ENCODE results near the gene FAM222B.
"Not testable (repeated sequence)": the region's sequence is repeated elsewhere in the genome, so short reads cannot be mapped to it uniquely, and the experiment has no call there.

Gene FAM222B

DNA sequence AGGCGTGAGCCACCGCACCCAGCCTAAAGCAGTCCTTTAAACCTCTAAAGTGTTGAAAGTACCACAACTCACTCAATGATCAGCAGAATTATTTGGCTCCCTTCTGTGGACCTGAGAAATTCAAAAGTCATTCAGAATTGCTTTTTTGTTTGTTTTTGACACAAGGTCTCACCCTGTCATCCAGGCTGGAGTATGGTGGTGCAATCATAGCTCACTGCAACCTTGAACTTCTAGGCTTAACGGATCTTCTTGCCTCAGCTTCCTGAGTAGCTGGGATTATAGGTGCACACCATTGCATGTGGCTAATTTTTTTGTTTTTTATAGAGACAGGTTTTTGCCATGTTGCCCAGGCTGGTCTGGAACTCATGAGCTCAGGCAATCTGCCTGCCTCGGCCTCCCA is 54.5 kb downstream of the FAM222B start:
- no peak for DNase-seq
- intact Hi-C loops (cut with DNase I): no loop called here

- intact Hi-C loops (cut with DNase I): no loop called here
- no peak for DNase-seq
These were observed 59.4 kb downstream of the FAM222B start for GRCh38 chr17:28783161-28783560.

DNA sequence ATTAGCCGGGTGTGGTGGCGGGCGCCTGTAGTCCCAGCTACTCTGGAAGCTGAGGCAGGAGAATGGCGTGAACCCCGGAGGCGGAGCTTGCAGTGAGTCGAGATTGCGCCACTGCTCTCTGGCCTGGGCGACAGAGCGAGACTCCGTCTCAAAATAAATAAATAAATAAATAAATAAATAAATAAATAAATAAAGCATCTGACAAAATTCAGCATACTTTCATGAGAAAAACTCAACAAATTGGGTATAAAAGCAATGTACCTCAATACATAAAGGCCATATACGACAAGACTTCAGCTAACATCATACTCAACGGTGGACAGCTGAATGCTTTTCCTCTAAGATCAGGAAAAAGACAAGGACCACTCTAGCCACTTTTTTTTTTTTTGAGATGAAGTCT is 63.0 kb downstream of the FAM222B start:
- intact Hi-C loops (cut with DNase I); DNase-seq: not testable (repeated sequence)

DNA sequence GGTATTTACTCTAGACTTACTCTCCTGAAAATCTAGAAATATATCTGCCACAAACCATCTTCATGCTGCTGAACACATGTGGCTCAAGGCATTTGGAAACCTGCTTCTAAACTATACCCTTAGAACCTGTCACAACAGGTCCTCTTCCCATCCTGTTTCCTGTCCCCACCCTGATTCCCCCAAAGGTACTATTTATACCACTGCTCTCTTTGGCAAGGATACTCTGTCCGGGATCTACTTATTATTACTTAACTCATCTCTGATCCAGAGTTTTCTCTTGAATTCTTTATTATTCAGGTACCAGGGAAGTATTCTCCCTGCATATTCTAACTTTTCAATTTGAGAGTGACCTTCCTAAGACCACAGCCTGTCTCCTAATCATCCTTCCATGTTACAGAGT is 65.4 kb downstream of the FAM222B start:
- no peak for DNase-seq
- intact Hi-C loops (cut with DNase I): no loop called here

GRCh38 chr17:28774206-28774605 is 68.4 kb downstream of the FAM222B start:
- no peak for DNase-seq
- intact Hi-C loops (cut with DNase I): no loop called here

GRCh38 chr17:28773736-28774135 is 68.9 kb downstream of the FAM222B start:
- no peak for DNase-seq
- intact Hi-C loops (cut with DNase I): no loop called here

GRCh38 chr17:28765038-28765437 is 77.6 kb downstream of the FAM222B start:
- DNase-seq: peak in 1 of 10 donors; percentile 65
- intact Hi-C loops (cut with DNase I): no loop called here

DNA sequence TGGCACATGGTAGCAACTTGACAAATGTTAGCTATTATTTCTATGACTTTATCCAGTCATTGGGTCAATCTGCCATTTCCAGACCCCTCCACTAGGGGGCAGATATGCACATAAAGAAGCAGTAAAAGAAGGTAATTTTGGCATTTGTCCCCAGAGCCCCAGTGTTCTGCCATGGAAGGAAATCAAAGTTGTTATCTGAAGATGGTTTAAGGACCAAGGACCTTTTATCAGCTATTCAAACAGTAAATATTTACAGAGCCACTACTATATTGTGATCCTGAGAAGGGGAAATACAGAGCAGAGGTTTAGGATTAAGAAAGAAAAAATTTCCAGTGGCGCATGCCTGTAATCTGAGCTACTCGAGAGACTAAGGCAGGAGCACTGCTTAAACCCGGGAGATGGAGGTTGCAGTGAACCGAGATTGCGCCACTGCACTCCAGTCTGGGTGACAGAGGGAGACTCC is 78.8 kb downstream of the FAM222B start:
- intact Hi-C loops (cut with DNase I): loop anchor here (5.0 kb wide), 3 partner anchors 43 to 138 kb away; partner anchors contain the start of genes DHRS13 and FAM222B
- peak in 6 of 10 donors; percentile 64 to 87 (median 74) for DNase-seq

GRCh38 chr17:28763137-28763799 is 79.3 kb downstream of the FAM222B start:
- DNase-seq: no peak
- intact Hi-C loops (cut with DNase I): loop anchor here (5.0 kb wide), 3 partner anchors 44 to 139 kb away; partner anchors contain the start of genes DHRS13 and FAM222B

- peak in 5 of 10 donors; percentile 35 to 91 (median 46) for DNase-seq
- intact Hi-C loops (cut with DNase I): loop anchor here (5.0 kb wide), 3 partner anchors 46 to 141 kb away; partner anchors contain the start of genes DHRS13 and FAM222B
These were observed 81.7 kb downstream of the FAM222B start for GRCh38 chr17:28760601-28761562.

GRCh38 chr17:28759256-28759865 is 83.2 kb downstream of the FAM222B start:
- intact Hi-C loops (cut with DNase I): no loop called here
- peak in 1 of 10 donors; percentile 62 for DNase-seq

DNA sequence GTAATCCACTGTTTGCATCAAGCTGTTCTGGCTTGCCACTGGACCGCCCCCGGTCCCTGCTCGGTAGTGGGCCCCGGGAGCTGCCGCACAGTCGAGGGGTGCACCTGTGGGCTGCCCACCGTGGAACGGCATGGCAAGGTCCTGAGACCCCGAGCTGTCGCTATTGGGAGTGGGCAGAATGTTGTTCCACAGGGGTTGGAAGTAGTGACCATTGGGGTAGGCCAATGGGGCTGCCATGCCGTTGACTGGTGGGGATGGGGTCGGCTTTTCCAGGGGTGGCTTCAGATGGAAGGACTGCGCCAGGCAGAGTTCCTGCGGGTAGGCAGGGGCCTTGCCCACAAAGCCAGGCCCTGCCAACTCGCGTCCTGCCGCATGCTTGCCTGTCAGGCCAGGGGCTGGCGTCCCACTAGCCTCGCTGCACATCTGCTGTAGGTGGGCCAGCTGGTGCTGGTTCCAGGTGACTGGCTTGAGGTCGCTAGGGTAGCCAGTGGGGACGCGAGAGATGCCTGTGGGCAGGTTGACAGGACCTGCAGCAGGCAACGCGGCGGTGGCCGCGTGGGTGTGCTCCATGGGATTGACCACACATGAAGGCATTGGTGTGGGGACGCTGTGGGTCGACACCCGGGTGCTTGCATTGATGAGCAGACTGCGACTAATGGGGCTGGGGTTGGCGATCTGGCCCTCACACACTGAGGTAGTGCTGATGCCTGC is 84.0 kb downstream of the FAM222B start:
- peak in 1 of 10 donors; percentile 80 for DNase-seq
- intact Hi-C loops (cut with DNase I): no loop called here

GRCh38 chr17:28756049-28756804 is 86.4 kb downstream of the FAM222B start:
- intact Hi-C loops (cut with DNase I): no loop called here
- DNase-seq: peak in 1 of 10 donors; percentile 45

GRCh38 chr17:28755486-28755885 is 87.1 kb downstream of the FAM222B start:
- intact Hi-C loops (cut with DNase I): no loop called here

DNA sequence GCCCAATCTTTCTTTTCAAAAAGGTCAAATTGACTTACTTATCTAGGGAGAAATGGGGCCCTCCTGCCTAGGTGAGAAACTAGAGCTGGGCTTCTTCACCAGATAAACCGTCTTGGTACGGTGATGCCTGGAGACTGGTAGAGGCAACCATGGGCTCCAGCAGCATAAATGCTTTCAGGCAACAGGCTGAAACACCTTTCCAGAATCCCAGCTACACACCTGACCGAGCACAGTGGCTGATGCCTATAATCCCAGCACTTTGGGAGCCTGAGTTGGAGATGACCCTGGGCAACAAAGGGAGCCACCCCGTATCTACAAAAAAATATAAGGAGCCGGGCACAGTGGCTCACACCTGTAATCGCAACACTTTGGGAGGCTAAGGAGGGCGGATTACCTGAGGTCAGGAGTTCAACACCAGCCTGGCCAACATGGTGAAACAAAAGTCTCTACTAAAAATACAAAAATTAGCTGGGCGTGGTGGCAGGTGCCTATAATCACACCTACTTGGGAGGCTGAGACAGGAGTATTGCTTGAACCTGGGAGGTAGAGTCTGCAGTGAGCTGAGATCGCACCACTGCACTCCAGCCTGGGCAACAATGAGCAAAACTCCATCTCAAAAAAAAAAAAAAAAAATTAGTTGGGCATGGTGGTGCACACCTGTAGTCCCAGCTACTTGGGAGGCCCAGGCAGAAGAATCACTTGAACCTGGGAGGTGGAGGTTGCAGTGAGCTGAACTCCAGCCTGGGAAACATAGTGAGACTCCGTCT is 90.8 kb downstream of the FAM222B start:
- DNase-seq: peak in 1 of 10 donors; percentile 16
- intact Hi-C loops (cut with DNase I): no loop called here

More at GRCh38 chr17:28755486-28755885, 87.1 kb downstream of the FAM222B start:
- DNase-seq: no peak

DNA sequence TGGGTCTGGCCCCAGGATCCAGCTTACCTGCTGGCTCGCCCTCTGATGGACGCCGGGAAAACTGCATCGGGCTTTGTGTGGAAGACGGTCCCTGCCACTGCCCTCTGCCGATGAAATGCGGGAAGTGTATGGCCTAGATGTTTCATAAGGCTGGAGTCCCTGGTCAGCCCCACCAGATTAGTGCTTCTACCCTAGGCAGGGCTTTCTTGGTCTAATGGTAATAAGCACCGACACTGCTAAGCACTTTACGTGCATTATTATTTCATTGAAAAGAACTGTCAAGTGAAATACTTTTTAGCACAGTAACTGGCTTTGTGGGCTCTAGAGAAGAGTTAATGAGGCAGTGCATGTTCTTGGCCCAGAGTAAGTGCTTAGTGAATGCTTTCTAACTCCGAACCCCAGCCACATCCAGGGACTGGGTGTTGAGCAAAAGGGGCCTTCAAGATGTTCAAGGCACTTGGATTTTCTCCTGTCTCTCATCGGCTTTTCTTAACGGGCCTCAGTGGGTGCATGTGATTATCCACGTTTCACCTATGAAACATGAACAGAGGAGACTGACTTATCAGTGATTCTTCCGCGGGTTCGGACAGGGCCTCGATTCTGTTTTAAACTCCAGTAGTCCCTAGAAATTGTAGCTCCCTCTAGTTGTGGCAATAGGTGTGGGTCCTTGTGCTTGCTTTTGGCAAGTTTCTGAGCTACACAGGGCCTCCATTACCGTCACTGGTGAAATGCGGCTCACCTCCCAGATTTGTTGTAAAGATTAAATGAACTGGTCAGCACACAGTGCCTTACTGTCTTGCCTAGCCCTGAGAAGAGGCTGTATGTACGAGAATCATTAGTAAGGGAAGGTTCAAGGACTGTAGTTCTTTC is 92.2 kb downstream of the FAM222B start:
- intact Hi-C loops (cut with DNase I): loop anchor here (1.0 kb wide), 1 partner anchor 23 kb away; no protein-coding TSS in a partner anchor
- DNase-seq: peak; percentile 89 to 99 (median 94)

GRCh38 chr17:28749516-28750177 is 92.9 kb downstream of the FAM222B start:
- peak in 1 of 10 donors; percentile 55 for DNase-seq

More at GRCh38 chr17:28749516-28750177, 92.9 kb downstream of the FAM222B start:
- intact Hi-C loops (cut with DNase I): loop anchor here (1.0 kb wide), 1 partner anchor 22 kb away; no protein-coding TSS in a partner anchor

Measured in posterior cingulate gyrus (tissue), 11 donors.